Measurements from ENCODE around the gene CPT1B.

The CPT1B gene

GRCh38 chr22:50599816-50600455, 21.7 kb upstream of the CPT1B start:
- in situ Hi-C loops (cut with MboI; ENCODE audit: low pct_unique_long_range_greater_than_20kb, low sequenced_read_pairs): no loop called here
- peak; percentile 62 for DNase-seq

- in situ Hi-C loops (cut with MboI; ENCODE audit: low pct_unique_long_range_greater_than_20kb, low sequenced_read_pairs): no loop called here
Measured at GRCh38 chr22:50597097-50597496, 18.9 kb upstream of the CPT1B start.

GRCh38 chr22:50595189-50595588, 17.0 kb upstream of the CPT1B start:
- in situ Hi-C loops (cut with MboI; ENCODE audit: low pct_unique_long_range_greater_than_20kb, low sequenced_read_pairs): no loop called here
- no peak for DNase-seq

More at GRCh38 chr22:50597097-50597496, 18.9 kb upstream of the CPT1B start:
- no peak for DNase-seq

- in situ Hi-C loops (cut with MboI; ENCODE audit: low pct_unique_long_range_greater_than_20kb, low sequenced_read_pairs): no loop called here
- no peak for DNase-seq
Measured at GRCh38 chr22:50587407-50587806, 9.2 kb upstream of the CPT1B start.

- in situ Hi-C loops (cut with MboI; ENCODE audit: low pct_unique_long_range_greater_than_20kb, low sequenced_read_pairs): no loop called here
- DNase-seq: no peak
Measured at GRCh38 chr22:50586416-50586815, 8.2 kb upstream of the CPT1B start.

GRCh38 chr22:50585781-50586180, 7.6 kb upstream of the CPT1B start:
- DNase-seq: no peak
- in situ Hi-C loops (cut with MboI; ENCODE audit: low pct_unique_long_range_greater_than_20kb, low sequenced_read_pairs): no loop called here

- no peak for DNase-seq
- in situ Hi-C loops (cut with MboI; ENCODE audit: low pct_unique_long_range_greater_than_20kb, low sequenced_read_pairs): no loop called here
Measured at GRCh38 chr22:50585238-50585637, 7.0 kb upstream of the CPT1B start.

GRCh38 chr22:50584106-50585096, 6.2 kb upstream of the CPT1B start:
- DNase-seq: no peak
- in situ Hi-C loops (cut with MboI; ENCODE audit: low pct_unique_long_range_greater_than_20kb, low sequenced_read_pairs): no loop called here

- DNase-seq: no peak
- in situ Hi-C loops (cut with MboI; ENCODE audit: low pct_unique_long_range_greater_than_20kb, low sequenced_read_pairs): no loop called here
Measured at GRCh38 chr22:50583294-50583861, 5.2 kb upstream of the CPT1B start.

- in situ Hi-C loops (cut with MboI; ENCODE audit: low pct_unique_long_range_greater_than_20kb, low sequenced_read_pairs): no loop called here
Measured at GRCh38 chr22:50582493-50583293, 4.5 kb upstream of the CPT1B start, which contains the start of gene CHKB. Gene CHKB (minus strand): TSS chr22:50582849. CDS start chr22:50582781, 68 bp downstream.

GRCh38 chr22:50581950-50582492, 3.8 kb upstream of the CPT1B start:
- DNase-seq: peak; percentile 27
- in situ Hi-C loops (cut with MboI; ENCODE audit: low pct_unique_long_range_greater_than_20kb, low sequenced_read_pairs): no loop called here

More at GRCh38 chr22:50582493-50583293, 4.5 kb upstream of the CPT1B start, which contains the start of gene CHKB:
- peak; percentile 98 for DNase-seq

- in situ Hi-C loops (cut with MboI; ENCODE audit: low pct_unique_long_range_greater_than_20kb, low sequenced_read_pairs): no loop called here
- DNase-seq: no peak
Measured at GRCh38 chr22:50581031-50581949, 3.1 kb upstream of the CPT1B start.

GRCh38 chr22:50579752-50580151, 1.5 kb upstream of the CPT1B start:
- no peak for DNase-seq
- in situ Hi-C loops (cut with MboI; ENCODE audit: low pct_unique_long_range_greater_than_20kb, low sequenced_read_pairs): no loop called here

- in situ Hi-C loops (cut with MboI; ENCODE audit: low pct_unique_long_range_greater_than_20kb, low sequenced_read_pairs): no loop called here
- DNase-seq: no peak
Measured at GRCh38 chr22:50578776-50579310, 616 bp upstream of the CPT1B start.

- no peak for DNase-seq
- in situ Hi-C loops (cut with MboI; ENCODE audit: low pct_unique_long_range_greater_than_20kb, low sequenced_read_pairs): no loop called here
Measured at GRCh38 chr22:50577697-50577986, 585 bp downstream of the CPT1B start.

GRCh38 chr22:50576806-50577696, 1.2 kb downstream of the CPT1B start:
- in situ Hi-C loops (cut with MboI; ENCODE audit: low pct_unique_long_range_greater_than_20kb, low sequenced_read_pairs): no loop called here
- no peak for DNase-seq

- DNase-seq: peak; percentile 56
- in situ Hi-C loops (cut with MboI; ENCODE audit: low pct_unique_long_range_greater_than_20kb, low sequenced_read_pairs): no loop called here
Measured at GRCh38 chr22:50576070-50576469, 2.2 kb downstream of the CPT1B start.
